Loucy (cell line): ENCODE data around the gene SSBP2.

Experiments used
- CTCF ChIP-seq: fragments of 200-600 bp; sonication (generic); conservative IDR thresholded peaks from 2 replicates; pipeline ENCODE4 v1.5.1; 2014; ENCODE audit warnings: mild to moderate bottlenecking, antibody characterized with exemption, low read length
- EZH2phosphoT487 ChIP-seq: fragments of 200-600 bp; IDR thresholded peaks from 2 replicates; pipeline ENCODE4 v1.6.1; 2018; ENCODE audit warnings: antibody characterized with exemption, mild to moderate bottlenecking, moderate library complexity, borderline replicate concordance

GRCh38 chr5:81395262-81395661 lies 355.6 kb downstream of the SSBP2 start:
- TF ChIP-seq CTCF (no peak), EZH2phosphoT487 (no peak)
